SHP77 (cell line): ENCODE measurements around the gene OR51M1.
A peak's percentile ranks its signal among the peaks of the same experiment; 100 is the strongest.
"Not testable (repeated sequence)": the region's sequence is repeated elsewhere in the genome, so short reads cannot be mapped to it uniquely, and the experiment has no call there.

Source experiments
- DNase-seq, 2 experiments: peaks; one replicate each; lab custom pipeline; 2025; lab: John Stamatoyannopoulos, UW

Gene OR51M1, protein sequence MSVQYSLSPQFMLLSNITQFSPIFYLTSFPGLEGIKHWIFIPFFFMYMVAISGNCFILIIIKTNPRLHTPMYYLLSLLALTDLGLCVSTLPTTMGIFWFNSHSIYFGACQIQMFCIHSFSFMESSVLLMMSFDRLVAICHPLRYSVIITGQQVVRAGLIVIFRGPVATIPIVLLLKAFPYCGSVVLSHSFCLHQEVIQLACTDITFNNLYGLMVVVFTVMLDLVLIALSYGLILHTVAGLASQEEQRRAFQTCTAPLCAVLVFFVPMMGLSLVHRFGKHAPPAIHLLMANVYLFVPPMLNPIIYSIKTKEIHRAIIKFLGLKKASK

GRCh38 chr11:5383576-5383975, at the start of gene OR51M1:
OR51M1 (plus strand) TSS chr11:5383812; CDS start chr11:5389399, 5,587 bp downstream.
- no peak for DNase-seq

GRCh38 chr11:5335170-5335569, 48.4 kb upstream of the OR51M1 start:
- DNase-seq = no peak

DNA sequence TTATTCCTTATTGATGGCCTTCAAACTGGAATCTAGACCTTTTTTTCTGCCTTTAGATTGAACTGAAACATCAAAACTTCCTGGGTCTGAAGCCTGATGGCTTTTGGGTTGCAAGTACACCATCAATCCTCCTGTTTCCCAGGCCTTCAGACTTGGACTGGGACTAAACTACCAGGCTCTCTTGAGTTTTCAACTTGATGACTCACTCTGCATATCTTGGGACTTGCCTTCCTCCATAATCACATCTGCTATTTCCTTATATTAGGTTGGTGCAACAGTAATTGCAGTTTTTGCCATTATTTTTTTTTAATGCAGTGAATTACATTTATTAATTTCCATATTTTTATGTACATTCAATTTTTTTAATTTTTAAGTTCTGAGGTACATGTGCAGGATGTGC, 47.3 kb upstream of the OR51M1 start:
- DNase-seq = no peak

DNA sequence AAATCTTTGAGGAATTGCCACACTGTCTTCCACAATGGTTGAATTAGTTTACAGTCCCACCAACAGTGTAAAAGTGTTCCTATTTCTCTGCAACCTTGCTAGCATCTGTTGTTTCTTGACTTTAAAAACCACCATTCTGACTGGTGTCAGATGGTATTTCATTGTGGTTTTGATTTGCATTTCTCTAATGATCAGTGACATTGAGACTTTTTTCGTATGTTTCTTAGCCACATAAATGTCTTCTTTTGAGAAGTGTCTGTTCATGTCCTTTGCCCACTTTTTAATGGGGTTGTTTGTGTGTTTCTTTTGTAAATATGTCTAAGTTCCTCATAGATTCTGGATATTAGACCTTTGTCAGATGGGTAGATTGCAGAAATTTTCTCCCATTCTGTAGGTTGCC, 46.4 kb upstream of the OR51M1 start:
- not testable (repeated sequence) for DNase-seq

GRCh38 chr11:5339771-5340322, 43.8 kb upstream of the OR51M1 start:
- DNase-seq = no peak

- no peak for DNase-seq
Observed at GRCh38 chr11:5343474-5344335, 39.9 kb upstream of the OR51M1 start, which contains the start of gene OR51B5. OR51B5 (minus strand) TSS chr11:5343524; CDS start chr11:5343524, 0 bp downstream.

DNA sequence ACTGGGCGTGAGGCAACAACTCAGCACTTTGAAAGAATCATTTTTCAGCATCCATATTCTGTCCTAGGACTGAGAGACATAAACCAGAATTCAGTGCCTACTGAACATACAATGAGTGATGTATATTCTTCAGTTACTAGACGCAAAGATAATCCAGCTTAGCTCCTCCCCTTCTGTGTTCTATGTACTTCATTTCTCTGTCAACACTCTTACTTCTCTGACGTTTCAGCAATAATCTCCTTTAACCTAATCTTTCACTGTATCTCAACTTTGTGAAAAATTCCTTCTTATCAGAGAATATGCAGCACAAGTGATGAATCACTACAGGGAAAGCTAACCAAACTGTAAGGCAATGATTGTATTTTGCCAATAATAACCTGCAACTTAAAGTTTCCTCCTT, 37.8 kb upstream of the OR51M1 start:
- no peak for DNase-seq

DNA sequence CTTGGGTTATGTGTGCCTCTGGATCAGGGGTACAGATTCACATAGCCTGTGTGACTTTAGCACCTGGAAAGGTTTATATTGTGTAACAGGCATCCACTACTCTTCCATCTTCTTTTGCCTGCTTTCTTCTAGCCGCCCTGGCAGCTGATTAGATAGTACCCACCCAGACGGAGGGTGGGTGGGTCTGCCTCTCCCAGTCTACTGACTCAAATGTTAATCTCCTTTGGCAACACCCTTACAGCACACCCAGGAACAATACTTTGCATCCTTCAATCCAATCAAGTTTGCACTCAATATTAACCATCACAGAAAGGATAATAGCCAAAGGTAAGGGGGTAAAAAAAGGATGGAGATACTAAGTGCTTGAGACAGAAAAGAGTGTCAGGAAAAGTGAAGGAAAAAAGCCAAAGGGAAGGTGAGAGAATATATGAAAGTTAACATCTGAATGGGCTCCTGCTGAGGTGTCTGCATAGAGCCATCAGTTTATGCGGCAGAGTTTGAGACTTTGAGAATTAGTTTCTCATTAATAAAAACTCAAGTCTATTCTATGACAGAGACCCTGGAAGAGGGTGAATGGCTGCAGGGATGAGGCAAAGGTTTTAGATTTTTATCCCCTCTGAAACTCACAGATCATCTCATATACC, 34.9 kb upstream of the OR51M1 start:
- DNase-seq = no peak

DNA sequence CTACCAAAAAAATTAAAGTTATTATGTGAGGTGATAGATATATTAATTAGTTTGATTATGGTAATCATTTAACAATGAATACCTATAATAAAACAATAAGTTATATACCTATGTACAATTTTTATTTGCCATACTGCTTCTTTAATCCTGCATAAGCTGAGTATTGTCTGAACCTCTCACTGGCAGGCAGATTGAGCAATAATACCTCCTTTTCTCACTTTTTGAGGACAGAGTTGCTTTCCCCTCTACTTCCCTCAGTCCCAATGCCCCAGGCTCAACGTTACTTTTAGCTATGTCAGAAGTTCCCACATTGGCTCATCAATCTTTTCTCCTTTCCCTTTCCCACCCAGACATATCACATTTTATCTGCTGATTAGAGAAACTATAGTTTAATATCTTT, 34.1 kb upstream of the OR51M1 start:
- no peak for DNase-seq

DNA sequence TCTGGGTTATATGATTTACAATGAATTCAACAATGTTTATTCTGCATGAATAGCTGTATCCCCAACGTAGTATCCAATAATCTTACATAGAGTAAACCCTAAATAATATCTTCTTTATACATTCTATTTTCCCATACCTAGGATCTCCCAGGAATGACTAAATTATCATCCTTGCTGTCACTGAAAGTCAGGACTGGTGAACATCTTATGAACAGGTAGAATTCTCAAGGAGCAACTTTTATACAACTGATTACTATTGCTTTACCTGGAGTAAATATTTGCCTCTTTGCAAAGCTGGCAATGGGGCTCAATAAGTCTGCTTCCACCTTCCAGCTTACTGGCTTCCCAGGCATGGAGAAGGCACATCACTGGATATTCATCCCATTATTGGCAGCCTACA, 32.4 kb upstream of the OR51M1 start, which contains the start of gene OR51B6:
TSS of gene OR51B6 (plus strand) at position 301 of the 400 bp plus-strand sequence. CDS start at position 301, 0 bp downstream.
- no peak for DNase-seq

DNA sequence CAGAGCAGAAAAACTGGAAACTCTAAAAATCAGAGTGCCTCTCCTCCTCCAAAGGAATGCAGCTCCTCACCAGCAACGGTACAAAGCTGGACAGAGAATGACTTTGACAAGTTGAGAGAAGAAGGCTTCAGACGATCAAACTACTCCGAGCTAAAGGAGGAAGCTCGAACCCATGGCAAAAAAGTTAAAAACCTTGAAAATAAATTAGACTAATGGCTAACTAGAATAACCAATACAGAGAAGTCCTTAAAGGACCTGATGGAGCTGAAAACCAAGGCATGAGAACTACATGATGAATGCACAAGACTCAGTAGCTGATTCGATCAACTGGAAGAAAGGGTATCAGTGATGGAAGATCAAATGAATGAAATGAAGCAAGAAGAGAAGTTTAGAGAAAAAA, 27.6 kb upstream of the OR51M1 start:
- DNase-seq = not testable (repeated sequence)

- no peak for DNase-seq
Observed at GRCh38 chr11:5362017-5362625, 21.5 kb upstream of the OR51M1 start.

- DNase-seq = no peak
Observed at GRCh38 chr11:5363679-5364078, 19.9 kb upstream of the OR51M1 start.

GRCh38 chr11:5364214-5364613, 19.4 kb upstream of the OR51M1 start:
- DNase-seq = no peak

DNA sequence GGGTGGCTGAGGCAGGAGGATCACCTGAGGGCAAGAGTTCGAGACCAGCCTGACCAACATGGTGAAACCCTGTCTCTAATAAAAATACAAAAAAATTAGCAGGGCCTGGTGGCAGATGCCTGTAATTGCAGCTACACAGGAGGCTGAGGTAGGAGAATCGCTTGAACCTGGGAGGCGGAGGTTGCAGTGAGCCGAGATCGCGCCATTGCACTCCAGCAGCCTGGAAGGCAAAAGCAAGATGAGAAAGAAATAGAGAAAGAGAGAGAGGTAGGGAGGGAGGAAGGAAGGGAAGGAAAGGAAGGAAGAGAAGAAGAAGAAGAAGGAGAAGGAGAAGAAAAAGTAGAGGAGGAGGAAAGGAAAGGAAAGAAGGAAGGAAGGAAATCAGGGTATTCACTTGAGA, 17.2 kb upstream of the OR51M1 start:
- not testable (repeated sequence) for DNase-seq

DNA sequence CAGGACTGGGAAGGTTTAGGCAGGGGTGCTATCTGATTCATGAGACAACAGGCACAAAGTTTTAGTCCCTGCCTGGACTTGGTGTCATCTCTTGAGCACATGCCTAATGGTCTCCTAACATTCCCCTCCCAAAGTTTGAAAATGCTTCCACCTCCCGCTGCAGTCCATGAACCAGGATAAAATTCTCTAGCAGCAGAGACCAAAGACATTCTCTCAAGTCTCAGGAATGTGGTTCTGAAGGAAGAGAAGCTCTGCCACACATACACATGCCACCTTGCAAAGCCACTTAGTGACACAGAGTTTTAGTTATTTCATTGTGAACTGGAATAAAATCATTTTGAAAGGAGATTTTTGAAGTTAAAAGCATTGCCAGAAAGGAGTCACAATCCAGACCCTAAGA, 16.8 kb upstream of the OR51M1 start:
- no peak for DNase-seq

DNA sequence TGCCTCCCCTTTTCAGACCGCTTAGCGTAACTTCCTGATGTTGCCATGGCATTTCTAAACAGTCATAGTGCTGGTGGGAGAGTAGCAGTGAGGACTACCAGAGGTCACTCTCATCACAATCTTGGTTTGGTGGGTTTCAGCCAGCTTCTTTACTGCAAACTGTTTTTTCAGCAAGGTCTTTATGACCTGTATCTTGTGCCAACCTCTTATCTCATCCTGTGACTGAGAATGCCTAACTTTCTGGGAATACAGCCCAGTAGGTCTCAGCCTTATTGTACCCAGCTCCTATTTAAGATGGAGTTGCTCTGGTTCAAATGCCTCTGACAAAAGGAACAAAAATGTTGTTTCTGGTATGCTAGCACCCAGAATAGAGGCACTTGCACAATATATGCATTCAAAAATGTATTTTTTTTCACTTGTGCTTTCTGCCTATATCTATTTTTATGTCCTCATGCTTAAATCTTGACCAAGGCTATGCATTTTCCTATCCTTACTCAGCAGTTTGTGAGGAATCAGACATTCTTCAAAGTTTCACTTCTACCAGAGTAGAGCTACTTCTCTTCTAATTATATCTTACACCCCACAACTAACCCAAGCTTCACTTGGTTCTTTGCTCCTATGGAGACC, 16.1 kb upstream of the OR51M1 start:
- DNase-seq = no peak

DNA sequence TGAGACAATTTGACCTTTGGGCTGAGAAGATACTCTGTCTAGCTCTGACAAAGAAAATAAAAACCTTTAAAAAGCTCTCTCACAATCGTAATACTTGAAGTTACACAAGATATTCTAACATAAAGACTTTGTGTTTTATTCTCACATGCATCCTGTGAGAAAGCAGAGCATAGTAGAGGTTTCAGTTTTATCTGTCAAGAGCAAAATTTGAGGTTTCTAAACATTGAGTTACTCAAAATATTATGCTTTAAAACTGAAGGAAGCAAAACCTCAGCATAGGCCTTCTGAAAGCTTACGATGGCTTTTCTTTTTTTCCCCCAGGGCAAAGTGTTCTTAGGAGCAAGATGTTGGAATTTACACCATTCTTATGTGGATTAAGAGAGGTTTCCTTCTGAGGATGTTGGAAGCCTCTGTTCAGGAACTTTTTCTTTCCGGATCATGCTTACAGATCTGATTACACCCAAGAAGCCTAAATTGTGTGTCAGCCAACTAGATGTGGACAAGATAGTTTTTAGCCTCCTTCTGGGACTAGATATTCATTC, 15.0 kb upstream of the OR51M1 start:
- DNase-seq = no peak

DNA sequence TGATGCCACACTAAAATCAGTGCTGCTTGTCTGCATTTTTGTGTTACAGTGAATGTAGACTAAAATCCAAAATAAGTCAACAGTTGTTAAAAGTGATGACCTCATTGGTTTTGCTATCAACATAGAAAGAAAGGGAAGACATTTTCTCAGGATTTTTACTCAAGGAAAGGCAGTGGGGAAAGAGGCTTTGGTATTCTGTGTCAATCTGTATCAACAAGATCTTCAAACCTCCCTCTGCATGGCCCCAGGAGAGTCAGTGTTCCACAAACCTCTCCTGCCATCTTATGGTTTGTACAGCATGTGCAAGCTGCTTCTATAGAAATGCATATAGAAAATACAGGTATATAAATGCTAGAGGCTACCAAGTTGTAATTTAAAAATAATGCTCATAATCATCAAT, 13.8 kb upstream of the OR51M1 start:
- DNase-seq = no peak

DNA sequence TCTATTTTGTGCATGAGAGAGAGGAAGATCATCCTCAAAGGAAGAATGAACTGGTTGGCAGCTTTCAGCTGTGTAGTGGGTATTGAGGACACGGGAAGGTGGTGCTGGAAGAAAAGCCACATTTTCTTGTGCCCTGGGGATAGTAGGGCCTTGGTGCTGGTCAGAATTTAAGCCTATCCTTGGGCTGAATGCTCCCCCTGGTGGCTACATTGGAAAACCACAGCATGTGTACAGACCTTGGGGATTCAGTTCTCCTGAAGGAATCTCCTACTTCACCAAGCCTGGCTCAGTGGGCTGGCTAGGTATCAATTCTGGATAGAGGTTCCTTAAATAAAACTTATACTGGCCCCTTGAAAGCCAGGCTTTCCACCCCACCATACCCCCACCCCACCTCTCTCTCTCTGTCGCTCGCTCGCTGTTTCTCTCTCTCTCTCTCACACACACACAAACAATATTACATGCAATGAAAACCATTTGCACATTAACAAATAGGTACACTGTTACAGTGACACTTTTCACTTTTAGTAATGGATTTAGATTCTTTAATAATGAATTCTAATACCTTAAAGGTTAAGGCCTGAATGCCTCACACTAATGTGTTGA, 2.8 kb upstream of the OR51M1 start:
- peak; percentile 19 to 26 for DNase-seq

GRCh38 chr11:5384335-5384734, 723 bp downstream of the OR51M1 start:
- DNase-seq = no peak
